ELR (cell line): Measurements from ENCODE around the gene TRIM62.

Experiments used
- DNase-seq: peaks from one replicate; pipeline ENCODE4 v3.0.0-alpha.2; 2015; ENCODE audit warnings: low read depth

The TRIM62 gene

DNA sequence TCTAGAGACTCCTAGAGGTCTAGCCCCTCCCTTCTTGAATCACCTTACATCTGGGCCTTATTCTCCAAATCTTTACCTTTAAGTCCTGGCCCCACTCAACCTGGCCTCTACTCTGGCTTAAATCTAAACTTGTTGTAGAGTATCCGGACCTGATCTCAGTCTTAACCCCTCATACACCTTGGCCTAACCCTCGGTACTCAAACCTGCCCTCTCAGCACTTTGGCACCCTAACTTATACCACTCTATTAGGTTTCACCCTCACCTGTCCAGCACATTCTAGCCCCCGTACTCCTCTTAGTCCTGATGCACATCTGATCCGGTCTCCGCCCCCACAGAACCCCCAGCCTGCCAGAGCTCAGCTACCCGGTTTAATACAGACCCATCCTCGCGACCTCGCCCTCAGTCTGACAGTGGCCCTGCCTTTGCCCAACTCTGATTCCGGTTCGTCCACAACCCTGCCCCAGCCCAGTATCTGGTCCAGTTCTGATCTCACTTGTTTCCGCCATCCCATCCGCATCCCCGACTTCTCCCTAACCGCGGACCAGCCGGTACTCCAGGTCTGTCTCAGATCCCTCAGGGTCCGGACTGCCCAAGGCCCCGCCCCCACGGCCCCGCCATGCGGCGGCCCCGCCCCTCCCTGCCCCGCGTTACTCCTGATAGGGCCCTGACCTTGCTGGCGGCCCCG lies 1.5 kb downstream of the TRIM62 start:
- DNase-seq, result peak; percentile 92

DNA sequence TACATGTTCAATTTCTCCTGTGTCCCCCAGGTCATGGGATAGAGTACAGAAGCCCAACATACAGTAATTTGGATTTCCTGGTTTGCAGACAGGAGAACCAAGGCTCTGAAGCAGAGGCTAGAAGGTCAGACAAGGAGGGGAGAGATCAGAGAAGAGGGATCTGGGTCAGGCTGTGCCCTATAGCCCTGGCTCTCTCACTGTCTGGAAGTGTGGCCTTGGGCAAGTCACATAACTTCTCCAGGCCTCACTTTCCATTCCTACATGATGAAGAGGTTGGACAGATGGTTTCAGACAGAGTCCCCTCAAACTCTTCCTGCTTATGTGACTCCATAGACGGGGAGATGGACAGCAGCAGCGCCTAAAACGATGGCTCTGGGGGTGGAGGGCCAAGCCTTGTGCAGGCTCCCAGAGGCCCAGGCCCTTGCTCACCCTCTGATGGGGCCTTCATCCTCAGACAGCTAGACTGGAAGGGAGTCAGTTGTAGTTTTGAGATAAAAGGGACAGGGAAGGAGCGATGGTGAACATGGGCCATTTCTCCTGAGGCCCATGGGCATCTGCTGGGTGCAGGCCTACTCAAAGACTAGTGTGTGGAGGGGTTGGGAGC lies 2.9 kb downstream of the TRIM62 start:
- DNase-seq, result no peak

DNA sequence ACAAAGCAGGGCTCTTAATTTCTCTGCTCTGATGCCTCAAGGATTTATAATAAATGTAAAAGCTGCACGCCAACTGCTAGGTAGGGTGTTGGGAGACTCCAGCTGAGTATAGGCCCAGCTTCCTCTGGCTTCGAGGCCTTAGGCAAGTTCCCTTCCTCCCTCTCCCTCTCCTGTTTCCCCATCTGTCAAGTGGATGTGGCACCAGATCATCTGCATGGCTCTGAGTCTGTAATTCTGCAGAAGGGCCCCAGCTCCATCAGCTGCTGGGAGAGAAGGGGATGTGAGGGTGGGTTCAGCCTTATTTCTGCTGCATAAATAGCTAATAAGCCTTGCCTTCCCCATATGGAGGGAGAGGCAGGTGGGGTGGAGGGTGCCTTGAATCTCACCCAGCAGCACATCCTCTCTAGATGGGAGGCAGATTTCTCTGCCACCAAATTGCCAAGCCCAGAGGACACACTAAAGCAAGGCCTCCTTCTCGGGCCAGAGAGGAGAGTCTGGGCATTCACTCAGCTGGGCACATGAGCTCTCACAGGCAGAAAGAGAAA lies 3.8 kb downstream of the TRIM62 start:
- DNase-seq, result no peak

DNA sequence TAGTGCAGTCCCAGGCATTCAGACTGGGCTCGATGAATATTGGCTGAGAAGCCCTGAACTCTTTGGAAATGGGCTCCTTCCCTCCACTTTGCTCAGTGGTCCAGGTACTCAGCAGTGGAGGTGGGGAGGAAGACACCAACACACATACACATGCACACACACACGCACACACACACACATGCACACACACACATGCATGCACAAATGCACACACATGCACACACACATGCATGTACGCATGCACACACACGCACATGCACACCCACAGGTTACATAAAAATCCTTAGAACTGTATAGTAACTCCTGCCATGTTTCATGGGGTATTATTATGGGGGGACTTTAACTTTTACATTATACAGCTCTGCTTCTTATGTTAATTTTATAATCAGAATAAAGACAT lies 5.0 kb downstream of the TRIM62 start:
- DNase-seq, result no peak

DNA sequence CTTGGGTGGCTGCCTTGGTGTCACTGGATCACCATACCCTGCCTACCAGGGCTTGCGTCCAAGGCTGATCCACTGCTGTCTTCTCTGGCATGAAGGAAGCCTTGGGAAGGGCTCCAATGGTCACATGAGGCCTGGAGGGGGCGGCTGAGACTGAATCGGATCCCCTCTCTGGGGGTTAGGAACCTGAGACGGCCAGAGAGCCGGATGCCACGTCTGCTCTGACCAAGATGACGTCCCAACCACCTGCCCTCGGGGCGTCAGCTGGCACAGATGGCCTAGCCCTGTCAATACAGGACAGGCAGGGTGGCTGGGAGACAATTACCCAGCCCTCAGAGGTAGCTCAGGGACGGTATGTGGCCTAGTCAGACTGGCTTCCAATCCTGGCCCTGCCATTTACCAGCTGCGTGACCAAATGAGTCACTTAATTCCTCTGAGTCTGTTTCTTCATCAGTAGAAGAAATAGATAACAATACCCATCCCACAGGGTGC lies 5.4 kb downstream of the TRIM62 start:
- DNase-seq, result peak; percentile 38

DNA sequence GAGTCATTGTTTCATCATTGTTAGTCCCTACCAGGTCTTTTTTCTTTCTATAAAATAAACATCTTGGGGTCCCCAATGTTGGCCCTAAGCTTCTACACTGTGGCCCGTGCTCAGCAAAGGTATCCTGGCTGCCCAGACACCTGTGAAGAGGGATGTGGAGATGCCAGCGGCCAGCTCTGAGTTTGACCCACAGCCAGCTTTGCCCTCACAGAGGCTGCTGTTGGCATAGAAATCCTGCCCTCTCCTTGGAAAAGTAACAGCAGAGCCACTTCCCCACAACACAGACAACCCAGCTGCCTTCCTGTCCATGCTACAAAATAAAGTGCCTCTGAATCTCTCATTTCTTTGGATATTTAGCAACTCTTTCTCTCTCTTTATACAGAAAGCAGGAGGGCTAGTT lies 6.0 kb downstream of the TRIM62 start:
- DNase-seq, result no peak

DNA sequence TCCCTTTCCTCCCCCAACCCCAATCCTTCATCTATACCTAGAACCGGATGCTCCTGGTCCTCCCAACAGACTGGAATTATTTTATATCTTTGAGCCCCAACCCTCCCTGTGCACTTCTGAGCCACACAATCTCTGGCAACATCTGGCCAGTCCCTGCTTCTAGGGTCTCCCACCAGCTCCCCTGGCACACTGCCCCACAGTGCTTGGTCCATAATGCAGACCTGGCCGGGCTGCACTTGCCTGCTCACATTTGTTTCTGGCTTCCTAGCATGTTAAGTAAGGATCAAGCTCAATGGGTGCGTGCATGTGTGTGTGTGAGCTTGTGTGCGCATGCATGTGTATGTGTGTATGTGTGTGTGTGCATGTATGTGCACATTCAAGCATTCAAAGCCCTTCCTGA lies 8.8 kb downstream of the TRIM62 start:
- DNase-seq, result no peak

DNA sequence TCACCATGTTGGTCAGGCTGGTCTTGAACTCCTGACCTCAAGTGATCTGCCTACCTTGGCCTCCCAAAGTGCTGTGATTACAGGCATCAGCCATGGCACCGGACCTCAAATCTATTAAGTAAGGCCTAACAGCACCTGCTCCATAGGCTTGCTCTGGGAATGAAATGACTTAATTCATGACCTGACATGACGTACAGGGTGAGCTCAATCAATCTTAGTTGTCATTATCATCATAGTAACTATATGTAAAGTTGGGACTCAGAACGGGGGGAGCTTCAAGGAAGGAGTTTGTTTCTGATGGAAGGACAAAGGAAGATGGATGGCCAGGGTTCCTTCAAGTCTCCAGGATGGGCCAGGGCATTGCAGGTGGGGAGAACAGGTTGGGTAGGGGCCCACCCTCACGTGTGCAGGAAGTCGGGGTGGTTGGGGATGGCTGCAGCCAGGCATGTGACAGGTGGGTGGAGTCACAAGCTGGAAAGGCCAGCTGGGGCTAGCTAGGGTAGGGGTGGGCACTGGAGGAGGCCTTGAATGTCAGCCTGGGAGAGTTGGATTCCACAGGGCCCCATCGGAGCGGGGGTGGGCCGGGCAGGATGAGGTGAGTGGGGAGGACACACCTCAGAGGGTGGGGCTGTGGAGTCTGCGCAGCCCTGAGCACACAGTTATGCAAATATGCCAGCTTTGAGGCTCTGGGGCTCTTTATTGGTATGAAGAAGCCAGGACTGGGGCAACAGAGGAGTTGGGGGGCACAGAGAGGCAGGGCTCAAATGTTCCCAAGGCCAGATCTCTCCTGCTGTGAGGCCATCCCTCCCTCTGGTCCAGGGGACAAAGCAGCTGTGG lies 9.6 kb downstream of the TRIM62 start:
- DNase-seq, result no peak

DNA sequence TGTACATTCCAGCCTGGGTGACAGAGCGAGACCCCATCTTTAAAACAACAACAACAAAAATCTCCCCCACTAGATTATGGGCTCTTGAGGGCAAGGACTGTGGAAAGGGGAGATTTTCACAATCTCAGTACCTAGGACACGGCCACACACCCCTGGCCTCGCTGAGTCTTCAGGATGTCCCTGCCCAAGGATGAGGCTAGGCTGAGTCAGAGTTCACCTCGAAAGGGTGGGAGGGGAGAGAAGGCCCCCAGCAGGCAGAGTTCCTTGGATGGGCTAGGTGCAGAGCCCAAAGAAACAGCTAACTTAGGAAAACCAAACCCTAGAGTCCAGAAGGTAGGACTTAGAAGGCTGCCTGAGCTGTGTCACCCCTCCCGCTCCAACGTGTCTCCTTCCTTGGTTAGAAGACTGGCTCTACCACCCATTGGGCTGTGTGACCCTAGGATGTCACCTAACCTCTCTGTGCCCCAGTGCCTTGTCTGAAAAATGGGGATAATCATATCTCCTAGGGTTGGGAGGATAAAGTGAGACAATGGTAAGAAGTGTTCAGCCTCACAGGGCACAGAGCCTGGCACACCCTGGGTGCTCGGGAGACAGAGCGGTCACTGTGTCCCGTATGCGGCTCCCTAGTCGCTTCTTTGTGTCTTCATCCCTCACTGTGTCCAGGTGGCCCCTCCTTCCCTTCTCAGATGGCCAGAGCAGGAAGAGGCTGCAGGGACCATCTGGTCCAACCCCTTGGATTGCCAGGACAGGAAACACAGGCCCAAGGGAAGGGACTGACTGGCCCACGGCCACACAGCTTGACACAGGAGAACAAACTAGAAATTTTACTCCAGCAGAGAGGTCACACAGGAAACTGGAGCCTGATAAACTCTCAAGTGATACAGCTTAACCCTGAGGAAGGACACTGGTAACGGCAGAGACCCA lies 11.2 kb downstream of the TRIM62 start:
- peak; percentile 70 for DNase-seq

DNA sequence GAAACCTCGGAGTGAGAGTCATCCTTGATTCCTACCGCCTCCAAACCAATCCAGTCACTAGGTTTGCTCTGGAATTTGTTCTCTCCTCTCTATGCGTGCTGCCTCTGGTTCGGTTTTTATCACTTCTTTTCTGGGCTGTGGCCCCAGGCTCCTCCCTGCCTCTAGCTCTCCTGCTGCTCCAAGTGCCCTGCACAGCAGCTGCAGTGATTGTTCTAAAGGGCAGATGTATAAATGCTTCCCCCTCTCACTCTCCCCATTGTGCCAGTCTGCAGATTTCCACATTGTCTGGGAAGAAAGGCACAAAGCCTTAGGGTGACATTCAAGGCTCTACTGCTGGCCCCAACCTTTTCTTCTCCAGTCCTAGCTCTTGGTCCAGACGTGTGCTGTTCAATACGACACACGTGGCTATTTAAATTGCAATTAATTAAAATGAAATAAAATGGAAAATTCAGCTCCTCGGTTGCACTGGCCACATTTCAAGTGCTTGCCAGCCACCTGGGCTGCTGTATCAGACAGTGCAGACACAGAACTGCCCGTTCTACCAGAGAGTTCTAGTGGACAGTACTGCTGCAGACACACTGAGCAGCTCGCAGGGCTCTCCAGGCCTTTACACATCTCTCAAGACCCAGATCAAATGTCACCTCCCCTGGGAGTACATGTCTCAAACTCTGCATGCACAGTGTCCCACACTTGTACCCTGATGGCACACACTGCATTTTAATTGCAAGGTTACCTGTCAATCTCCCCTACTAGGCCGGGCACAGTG lies 12.4 kb downstream of the TRIM62 start:
- peak; percentile 36 for DNase-seq

DNA sequence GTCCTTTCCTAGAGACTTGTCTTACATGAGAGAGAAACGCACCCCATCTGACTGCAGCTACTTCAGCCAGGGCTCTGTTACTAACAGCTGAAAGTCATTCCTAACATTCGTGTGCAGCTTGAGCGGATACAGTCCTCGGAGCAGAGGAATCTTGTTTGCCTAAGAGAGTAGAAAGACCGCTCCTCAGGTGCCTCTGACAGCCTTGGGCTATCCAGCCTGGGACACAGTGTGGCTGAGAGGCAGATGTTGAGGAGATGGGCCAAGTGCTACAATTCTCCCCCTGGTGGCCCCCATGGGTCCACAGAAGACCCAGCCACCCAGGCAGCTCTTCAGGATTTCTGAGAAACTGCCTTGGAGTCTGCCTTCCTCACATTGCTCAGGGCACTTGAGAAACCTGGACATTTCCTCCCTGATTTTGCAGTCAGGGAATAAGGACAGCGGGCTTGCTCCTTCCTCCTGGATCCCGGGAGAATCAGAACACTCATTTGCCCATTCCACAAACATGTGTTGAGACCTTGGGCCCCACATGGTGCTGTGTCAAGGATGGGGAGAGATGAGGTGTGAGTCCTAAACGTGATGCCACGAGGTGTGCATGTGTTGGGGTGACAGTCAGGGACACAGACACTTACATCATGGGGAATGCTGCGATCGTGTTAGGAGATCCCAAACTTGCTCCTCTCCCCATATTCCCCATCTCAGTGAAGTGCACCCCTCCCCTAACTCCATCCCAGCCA lies 13.1 kb downstream of the TRIM62 start:
- DNase-seq, result no peak

DNA sequence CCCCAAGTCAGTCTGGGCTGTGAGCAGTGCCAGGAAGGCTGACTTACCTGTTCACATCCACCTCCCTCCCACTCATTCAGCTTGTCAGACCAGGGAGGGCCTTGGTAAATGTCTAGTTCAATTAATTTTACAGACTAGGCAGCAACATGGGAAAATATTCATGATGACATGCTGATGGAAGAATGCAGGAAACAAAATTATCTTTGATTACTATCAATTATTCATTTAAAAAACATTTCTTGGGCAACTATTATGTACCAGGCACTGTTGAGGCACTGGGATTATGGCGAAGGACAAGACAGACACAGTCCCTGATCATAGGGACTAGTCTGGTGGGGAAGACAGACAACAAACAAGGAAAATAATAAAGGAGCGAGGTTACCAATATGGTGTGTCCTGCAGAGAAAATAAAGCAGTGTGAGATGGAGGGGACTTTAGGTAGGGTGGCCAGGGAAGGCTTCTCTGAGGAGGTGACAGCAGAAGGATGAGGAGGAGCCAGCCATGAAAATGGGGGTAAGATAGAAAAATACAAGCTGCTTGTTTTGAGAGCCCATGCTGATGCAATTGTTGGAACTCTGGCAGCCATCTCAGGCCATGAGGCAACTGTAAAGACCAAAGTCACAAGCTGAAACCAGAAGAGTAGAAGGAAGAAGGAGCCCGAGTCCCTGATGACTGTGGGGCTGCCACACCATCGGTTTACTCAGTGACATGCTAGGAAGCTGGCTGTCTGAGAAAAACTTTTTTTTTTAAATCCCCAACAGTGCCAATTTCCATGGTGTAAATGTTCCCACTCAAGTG lies 14.0 kb downstream of the TRIM62 start:
- peak; percentile 55 for DNase-seq

DNA sequence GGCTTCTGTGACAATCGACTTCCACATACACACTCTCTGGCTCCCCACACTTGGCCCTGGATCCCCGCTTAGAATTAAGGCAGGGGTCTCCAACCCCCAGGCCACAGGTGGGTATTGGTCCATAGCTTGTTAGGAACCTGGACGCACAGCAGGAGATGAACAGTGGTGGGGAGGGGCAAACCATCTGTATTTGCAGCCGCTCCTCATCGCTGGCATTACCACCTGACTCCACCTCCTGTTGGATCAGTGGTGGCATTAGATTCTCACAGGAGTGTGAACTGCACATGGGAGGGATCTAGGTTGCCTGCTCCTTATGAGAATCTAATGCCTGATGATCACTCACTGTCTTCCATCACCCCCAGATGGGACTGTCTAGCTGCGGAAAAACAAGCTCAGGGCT lies 16.0 kb downstream of the TRIM62 start:
- DNase-seq, result no peak

DNA sequence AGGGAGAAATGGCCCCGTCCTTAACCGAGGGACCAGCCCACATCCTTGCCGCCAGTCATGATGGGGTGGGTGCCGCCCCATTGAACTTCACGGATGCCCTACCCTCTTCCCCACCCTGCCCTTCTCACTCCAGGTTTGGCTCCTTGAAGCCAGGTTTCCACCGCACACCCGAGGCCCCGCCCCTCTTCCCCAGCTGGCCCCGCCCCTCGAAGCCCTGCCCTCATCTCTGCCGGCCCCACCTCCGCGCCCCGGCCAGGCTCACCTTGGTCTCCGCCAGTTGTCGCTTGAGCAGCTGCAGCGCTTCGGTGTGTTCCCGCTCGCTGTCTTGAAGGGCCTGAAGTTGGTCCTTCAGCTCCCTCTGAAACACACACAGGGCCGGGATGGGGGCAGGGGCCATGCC lies 16.6 kb downstream of the TRIM62 start:
- no peak for DNase-seq

DNA sequence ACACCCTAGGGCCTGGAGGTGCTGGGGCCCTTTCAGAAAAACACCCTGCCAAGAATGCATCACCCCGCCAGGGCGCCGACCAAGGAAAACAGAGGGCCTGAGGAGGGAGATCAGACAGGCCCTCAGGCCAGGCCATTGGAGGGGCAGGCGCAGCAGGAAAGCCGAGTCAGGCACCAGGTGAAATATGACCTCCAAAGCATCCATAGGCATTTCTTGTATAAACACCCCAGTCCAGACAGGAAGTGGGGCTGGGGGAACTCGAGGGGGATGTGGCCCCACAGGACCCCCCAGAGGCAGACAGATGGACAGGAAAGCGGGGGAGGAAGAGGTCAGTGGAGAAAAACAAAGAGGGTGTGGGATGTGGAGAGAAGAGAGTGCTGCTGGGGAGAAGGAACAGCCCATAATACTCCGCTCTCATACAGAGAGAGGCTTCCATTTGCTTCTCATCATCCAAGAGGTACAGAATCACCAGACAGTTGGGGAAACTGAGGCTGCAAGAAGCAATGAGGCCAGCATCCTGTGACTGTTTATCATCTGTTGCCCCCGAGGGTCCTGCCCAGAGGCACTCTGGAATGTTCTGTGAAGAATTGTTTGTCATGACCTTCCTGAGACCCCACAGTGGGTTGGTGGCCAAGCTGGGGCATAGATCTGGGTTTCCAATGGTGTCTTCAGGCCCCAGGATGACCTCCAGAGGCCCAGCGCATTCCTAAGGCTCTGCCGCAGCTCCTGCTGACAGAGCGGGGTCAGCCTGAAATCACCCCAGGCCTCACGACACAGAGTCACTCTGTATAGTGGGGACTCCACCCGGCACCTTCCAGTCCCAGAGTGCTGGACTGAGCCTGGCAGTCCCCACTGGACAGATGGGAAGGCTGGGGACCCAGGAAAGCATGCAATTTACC lies 18.0 kb downstream of the TRIM62 start:
- DNase-seq, result peak; percentile 75

DNA sequence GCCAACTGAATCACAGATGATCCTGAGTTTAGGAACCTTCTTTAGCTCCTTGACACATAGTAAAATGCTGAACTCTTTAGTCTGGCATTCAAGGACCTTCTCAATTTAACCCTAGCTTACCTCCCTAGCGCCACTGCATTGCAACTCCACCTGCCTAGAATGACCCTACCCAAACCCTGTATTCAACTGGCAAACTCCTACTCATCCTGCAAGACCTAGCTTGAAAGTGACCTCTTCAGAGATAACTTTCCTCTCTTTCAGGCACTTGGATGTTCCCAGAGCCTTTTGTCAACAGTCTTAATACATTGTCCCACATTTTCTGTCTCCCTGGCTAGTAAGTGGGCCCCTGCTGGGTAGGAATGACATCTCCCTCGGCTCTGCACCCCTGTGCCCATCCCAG lies 19.7 kb downstream of the TRIM62 start:
- no peak for DNase-seq

DNA sequence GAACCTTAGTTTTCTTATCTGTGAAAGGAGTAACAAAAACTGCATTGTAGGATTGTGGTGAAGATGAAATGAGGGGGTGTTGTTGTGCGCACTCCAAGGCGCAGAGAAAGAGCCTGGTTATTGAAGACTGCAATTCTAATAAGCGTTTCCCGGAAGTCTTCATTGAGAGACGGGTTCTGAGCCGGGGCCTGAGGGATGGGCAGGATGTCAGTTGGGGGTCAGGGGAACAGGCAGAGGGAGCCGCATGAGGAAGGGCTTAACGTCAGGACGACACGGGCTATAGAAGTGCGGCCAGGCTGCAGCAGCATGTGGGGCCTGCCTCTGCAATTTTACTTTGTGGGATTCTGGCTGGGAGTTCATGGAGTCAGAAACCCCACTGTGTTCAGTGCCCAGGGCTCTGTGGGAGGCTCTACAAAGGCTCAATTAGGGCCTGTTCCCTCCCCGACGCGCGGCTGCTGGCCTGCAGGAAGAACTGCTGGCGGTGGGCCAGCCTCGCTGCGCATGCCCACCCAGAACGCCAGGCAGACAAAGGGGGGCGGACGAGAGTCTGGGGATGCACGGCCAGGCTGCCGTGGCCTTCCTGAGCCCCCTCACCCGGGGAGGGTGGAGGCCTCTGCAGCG lies 20.7 kb downstream of the TRIM62 start:
- DNase-seq, result no peak

DNA sequence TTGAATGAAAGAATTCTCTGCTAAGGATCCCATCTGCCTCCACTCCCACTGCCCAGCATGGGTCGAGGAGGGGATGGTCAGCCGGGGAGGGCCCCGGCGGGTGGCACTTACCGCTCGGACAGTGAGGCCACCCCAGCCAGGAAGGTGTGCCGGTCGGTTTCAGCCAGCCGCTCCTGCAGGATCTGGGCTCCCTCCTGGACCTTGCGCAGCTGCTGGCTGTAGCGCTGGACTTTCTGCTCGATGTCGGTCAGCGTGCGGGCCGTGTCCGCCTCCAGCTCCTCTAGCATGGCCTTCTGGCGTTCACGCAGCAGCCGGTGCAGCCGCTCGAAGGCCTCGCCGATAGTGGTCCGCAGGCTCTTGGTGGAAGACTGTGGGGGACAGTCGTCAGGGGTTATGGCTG lies 22.3 kb downstream of the TRIM62 start:
- no peak for DNase-seq
